HG03045 (cell line): Measurements from ENCODE around the gene SPRN.
"Not testable (repeated sequence)": the region's sequence is repeated elsewhere in the genome, so short reads cannot be mapped to it uniquely, and the experiment has no call there.

Experiments used
- ATAC-seq: cut with Tn5 transposase; IDR thresholded peaks from one replicate; pipeline ENCODE4 v1.9.1; 2021; ENCODE audit warnings: mild to moderate bottlenecking, moderate library complexity; ENCODE audit not compliant: unreplicated experiment

The SPRN gene, protein sequence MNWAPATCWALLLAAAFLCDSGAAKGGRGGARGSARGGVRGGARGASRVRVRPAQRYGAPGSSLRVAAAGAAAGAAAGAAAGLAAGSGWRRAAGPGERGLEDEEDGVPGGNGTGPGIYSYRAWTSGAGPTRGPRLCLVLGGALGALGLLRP

DNA sequence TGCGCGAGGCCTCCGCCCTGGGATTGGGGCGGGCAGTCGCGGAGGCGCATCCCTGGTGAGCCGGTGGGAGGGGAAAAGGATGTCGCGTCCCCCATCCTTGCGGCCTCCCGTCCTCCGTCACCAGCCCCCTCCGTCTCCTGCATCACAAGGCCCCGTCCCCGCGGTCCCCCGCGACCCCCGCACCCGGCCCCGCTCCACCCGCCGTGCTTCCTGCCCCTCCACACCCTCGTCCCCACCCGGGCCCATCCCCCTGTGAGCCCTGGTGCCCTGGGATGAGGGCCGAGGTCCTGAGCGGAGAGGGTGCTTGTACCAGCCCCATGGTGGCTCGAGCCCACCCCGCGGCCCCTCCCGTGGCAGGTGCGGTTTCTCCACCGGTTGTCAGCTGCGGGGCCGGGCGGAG lies at the start of gene SPRN:
TSS of gene SPRN (minus strand) at position 25 of the 400 bp plus-strand sequence. CDS start 944 bp downstream, outside the sequence.
- not testable (repeated sequence) for ATAC-seq

GRCh38 chr10:133474027-133474426 lies 49.6 kb upstream of the SPRN start:
- ATAC-seq, result no peak

- ATAC-seq, result no peak
Measured at GRCh38 chr10:133473270-133473669, 48.8 kb upstream of the SPRN start.

DNA sequence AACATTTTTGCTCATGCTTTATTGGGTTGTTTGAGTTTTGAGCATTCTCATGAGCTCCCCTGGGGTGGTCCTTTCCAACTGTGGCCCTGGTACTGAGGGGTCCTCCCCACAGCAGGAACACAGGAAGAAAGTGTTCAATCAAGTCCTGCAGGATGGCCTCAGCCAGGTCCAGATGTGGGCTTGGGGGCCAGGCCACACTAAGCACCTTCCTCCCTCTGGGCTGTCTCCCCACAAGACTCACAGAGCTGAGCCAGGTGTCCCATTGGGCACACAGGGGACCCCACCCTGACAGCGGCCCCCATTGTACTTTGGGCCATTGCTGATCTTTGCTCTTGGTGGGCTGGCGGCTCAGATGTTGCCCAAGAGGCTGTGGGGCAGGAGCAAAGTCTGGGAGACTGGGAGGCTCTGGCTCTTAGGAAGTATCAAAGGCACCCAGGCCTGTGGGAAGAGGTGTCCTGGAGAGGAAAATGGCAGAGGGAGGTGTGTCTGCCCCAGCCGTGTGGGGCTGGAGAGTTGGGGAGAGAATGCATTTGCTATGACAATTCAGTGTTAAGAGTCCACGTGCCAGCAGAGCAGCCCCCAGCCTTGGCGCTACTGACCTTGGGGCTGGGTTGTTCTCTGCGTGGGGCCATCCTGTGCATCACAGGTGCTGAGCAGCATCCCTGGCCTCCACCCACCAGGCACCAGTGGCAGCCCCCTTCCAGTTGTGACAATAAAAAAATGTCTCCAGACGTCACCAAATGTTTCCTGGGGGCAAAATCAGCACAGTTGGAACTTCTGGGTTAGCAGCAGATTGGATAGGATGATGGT lies 47.1 kb upstream of the SPRN start:
- no peak for ATAC-seq

GRCh38 chr10:133469205-133469604 lies 44.8 kb upstream of the SPRN start:
- ATAC-seq, result not testable (repeated sequence)

- ATAC-seq, result no peak
Measured at GRCh38 chr10:133467286-133467911, 43.0 kb upstream of the SPRN start.

GRCh38 chr10:133466683-133467275 lies 42.4 kb upstream of the SPRN start:
- ATAC-seq, result no peak

DNA sequence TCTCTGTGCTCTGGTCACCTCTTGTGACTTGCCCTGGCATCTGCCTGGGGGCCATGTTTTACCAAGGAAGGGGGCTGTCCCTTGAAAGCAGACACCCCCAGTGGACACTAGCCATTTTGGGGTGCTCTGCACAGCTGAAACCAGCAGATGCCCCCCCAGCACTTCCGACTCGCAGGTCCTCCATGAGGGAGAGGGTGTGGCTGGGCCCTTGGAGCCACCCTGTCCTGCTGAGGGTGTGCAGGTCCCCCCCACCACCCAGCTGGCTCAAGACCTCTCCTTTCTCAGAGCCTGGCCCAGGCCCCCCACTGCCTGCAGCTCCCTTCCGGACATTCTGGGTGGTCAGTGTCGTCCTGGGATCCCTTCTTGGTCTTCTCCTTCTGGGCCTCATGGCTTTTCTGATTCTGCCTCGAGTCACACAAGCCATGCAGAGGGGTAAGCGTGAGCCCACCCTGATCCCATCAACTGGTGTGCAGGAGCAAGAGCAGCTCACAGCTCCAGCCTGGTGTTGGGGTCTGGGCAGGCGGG lies 41.6 kb upstream of the SPRN start:
- ATAC-seq, result no peak

DNA sequence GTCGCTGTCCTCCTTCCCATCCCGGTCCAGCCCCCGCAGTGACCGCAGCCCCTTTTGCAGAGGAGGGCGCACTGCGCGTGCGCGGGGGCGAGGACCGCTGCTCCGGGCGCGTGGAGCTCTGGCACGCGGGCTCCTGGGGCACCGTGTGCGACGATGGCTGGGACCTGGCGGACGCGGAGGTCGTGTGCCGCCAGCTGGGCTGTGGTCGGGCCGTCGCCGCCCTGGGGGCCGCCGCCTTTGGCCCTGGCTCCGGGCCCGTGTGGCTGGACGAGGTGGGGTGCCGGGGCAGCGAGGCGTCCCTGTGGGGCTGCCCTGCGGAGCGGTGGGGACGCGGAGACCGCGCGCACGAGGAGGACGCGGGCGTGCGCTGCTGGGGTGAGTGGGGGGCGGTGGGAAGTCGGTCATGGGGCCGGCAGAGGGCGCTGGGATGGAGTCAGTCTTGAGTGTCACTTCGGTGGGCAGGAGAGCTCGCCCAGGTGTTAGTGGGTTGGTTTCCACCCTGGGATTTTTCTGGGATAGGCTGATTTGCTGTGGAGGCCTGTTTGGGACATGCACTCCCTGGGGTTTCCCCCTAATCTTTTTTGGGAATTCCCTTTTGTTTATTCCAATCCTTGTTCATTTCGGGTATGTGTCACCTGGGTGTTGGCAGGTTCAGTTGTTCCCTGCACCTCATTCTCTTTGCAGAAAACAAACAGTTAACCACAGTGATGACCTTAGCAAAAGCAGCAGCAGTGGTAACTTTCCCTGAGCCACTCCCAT lies 40.9 kb upstream of the SPRN start:
- no peak for ATAC-seq

- ATAC-seq, result no peak
Measured at GRCh38 chr10:133464582-133465031, 40.2 kb upstream of the SPRN start.

DNA sequence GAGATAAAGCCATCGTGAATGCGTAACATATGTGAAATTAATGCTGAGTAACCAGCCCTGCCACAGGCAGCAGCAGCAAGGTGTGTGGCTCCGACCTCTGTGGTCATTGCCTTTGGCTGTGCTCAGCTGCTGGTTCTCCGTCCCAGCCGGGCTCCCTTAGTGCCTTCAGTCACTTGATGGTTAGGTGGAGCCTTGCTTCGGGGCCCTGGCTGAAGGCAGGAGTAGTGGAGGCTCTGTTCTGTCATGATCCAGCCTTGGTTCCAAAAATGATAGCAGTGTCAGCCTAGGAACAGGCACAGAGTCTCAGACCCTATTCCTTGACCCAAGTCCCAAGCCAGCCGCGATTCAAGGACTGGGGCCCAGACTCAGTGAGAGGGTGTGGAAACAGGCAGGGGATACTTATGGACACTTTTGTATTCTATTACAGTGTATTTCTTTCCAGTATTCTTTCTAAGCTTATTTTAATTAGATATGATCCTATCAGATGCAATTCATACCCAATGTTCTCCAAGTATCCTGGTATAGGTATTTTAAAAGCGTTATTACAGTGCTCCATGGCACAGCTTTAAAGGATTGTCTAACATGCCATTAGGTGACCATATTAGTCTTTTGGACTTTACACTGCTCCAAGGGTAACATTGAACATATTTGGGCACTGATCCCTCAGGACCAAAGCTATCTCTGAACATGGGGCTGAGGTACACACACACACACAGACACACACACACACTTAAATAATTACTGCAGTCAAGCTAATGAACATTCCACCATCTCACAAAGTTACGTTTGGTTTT lies 38.3 kb upstream of the SPRN start:
- no peak for ATAC-seq

DNA sequence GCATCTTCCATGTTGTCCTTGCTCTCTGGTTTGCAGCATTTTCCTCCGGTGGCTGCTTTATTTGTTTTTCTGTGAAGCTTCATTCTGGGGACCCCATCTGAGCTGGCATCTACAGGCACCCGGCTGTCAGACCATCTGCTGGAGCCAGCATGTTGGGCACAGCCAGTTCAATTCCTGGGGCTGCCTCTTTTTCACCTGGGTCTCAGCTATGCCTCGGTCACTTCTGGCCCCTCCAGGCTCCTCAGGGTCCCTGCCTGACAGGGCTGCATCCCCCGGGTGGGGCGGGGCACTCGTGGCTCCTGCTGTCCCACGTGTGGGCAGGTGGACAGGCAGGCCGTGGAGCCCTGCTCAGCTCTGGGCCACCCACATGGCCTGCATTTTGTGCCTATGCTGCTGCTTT lies 37.4 kb upstream of the SPRN start:
- ATAC-seq, result no peak

DNA sequence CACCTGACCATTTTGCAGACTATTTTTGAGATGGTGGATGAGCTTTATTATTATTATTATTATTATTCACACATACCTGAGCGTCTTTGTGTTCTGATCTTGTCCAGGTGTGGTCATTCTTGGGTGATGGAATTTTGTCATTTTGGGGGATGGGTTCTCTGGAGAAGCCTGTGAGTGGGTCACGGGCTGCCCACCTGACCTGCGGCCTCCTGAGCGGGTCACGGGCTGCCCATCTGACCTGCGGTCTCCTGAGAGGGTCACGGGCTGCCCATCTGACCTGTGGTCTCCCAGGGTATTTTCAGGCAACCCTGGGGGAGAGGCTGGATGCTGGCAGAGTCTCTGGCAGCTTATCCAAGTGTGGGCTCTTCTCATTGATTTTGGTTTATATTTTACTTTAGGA lies 36.6 kb upstream of the SPRN start:
- ATAC-seq, result no peak

DNA sequence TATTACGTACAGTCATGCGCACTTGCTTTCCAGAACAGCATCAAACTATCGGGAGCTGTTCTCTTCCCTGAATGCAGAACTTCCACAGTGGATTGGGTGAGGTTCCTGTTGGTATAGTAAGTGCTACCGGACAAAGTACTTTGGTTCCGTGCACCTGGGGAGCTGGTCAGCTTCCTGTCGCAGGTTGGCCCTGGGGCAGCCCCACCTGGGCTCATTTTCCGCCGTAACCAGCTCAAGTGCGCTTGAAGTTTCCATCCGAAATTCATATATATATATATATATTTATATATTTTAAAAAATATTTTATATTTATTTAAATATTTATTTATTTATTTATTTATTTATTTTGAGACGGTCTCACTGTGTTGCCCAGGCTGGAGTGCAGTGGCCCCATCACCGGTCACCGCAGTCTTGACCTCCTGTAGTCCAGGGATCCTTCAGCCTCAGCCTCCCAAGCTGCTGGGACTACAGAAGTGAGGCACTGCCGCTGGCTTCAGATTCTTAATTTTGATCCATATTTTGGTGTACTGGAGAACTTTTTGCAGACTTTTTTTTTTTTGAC lies 35.9 kb upstream of the SPRN start:
- ATAC-seq, result no peak

- ATAC-seq, result no peak
Measured at GRCh38 chr10:133459454-133460207, 35.2 kb upstream of the SPRN start.

DNA sequence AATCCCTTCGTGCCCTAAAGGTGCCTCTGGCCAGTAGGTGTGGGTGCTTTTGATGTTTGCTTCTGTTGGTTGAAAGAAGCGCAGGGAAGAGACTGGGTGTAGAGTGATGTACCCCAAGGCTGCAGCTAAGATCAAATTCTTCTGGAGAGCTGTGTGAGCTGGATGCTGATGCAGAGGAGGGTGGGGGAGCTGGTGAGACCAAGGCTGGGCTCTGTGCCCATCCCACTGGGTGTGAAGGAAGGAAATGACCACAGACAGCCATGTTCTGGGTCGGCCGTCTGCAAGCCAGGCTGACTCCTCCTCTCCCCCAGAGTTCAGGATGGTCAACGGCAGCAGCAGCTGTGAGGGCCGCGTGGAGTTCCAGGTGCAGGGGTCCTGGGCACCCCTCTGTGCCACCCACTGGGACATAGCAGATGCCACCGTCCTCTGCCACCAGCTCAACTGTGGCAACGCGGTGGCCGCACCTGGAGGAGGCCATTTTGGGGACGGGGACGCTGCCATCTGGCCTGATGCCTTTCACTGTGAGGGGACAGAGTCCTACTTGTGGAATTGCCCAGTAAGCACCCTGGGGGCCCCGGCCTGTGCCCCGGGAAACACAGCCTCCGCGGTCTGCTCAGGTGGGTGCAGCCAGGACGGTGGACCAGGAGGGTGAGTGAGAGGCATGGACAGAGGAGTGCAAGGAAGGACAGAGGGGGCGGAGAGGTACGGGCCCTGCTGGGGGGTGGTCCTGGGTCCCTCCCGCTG lies 34.5 kb upstream of the SPRN start:
- no peak for ATAC-seq

GRCh38 chr10:133458021-133458709 lies 33.7 kb upstream of the SPRN start:
- no peak for ATAC-seq
